VCaP (cell line): ENCODE measurements around the gene RRAGA.

ENCODE experiments used
- H3K27ac ChIP-seq: fragments of 450-650 bp; 2 replicates; pipeline ENCODE4 v1.5.1; 2017
- CTCF ChIP-seq: fragments of 450-650 bp; conservative IDR thresholded peaks from 2 replicates; pipeline ENCODE4 v1.5.1; 2017; ENCODE audit warnings: mild to moderate bottlenecking, moderate library complexity

The RRAGA gene

GRCh38 chr9:19087106-19088000 is 38.1 kb downstream of the RRAGA start:
- TF ChIP-seq CTCF = no peak
- H3K27ac ChIP-seq = no peak overlapping the region

GRCh38 chr9:19097431-19097830 is 48.2 kb downstream of the RRAGA start:
- H3K27ac ChIP-seq = peak overlapping the region; percentile 39; the same call in 1 of the 2 replicates
